Adipocyte (in vitro differentiated cells): ENCODE results near the gene TMEM240.
"Not testable (repeated sequence)": the region's sequence is repeated elsewhere in the genome, so short reads cannot be mapped to it uniquely, and the experiment has no call there.

Source experiments
- DNase-seq: peaks from one replicate; pipeline ENCODE4 v3.0.0-alpha.2; 2015; ENCODE audit warnings: low read depth
- H3K27me3 ChIP-seq: replicated peaks from 2 replicates; pipeline ENCODE4 v1.7.0; 2013; ENCODE audit warnings: mild to moderate bottlenecking, low read length, moderate library complexity; ENCODE audit not compliant: control insufficient read depth, insufficient read depth
- H3K36me3 ChIP-seq: 2 replicates; pipeline ENCODE4 v1.7.0; 2013; ENCODE audit warnings: low read length, mild to moderate bottlenecking, moderate library complexity; ENCODE audit not compliant: control insufficient read depth, insufficient read depth, severe bottlenecking
- H3K4me1 ChIP-seq: 2 replicates; pipeline ENCODE4 v1.7.0; 2013; ENCODE audit warnings: mild to moderate bottlenecking, low read length, moderate library complexity; ENCODE audit not compliant: control insufficient read depth, insufficient read depth
- H3K4me3 ChIP-seq: 2 replicates; pipeline ENCODE4 v1.7.0; 2013; ENCODE audit warnings: mild to moderate bottlenecking, low read length, moderate library complexity
- H3K9ac ChIP-seq: 2 replicates; pipeline ENCODE4 v1.7.0; 2013; ENCODE audit warnings: mild to moderate bottlenecking, low read length, moderate library complexity
- H3K9me3 ChIP-seq: 2 replicates; pipeline ENCODE4 v1.7.0; 2013; ENCODE audit warnings: mild to moderate bottlenecking, low read length, moderate library complexity; ENCODE audit not compliant: control insufficient read depth

The TMEM240 gene

GRCh38 chr1:1567152-1567875, 26.9 kb upstream of the TMEM240 start:
- Histone ChIP-seq H3K9me3 (no peaks in the 10 kb centered on the region), H3K4me3 (no peak overlapping the region), H3K36me3 (peaks cover 33% of the 10 kb centered on the region), H3K4me1 (peaks cover 54% of the 10 kb centered on the region), H3K27me3 (no peaks in the 10 kb centered on the region), H3K9ac (no peak overlapping the region)
- DNase-seq: no peak

GRCh38 chr1:1565340-1565739, 24.9 kb upstream of the TMEM240 start:
- peak overlapping the region; percentile 30 for H3K4me3 ChIP-seq
- peaks cover 49% of the 10 kb centered on the region for H3K36me3 ChIP-seq
- no peaks in the 10 kb centered on the region for H3K9me3 ChIP-seq
- H3K4me1 ChIP-seq: peaks cover 53% of the 10 kb centered on the region
- H3K9ac ChIP-seq: peak overlapping the region; percentile 64
- peak; percentile 13 for DNase-seq
- no peaks in the 10 kb centered on the region for H3K27me3 ChIP-seq

- Histone ChIP-seq H3K27me3 (no peaks in the 10 kb centered on the region), H3K9me3 (no peaks in the 10 kb centered on the region), H3K36me3 (peaks cover 44% of the 10 kb centered on the region), H3K4me1 (peaks cover 51% of the 10 kb centered on the region), H3K4me3 (no peak overlapping the region), H3K9ac (peak overlapping the region; percentile 64)
- no peak for DNase-seq
These were observed 23.8 kb upstream of the TMEM240 start for GRCh38 chr1:1564268-1564667.

- no peak overlapping the region for H3K9ac ChIP-seq
- no peak for DNase-seq
- no peak overlapping the region for H3K4me3 ChIP-seq
- peaks cover 44% of the 10 kb centered on the region for H3K36me3 ChIP-seq
- H3K9me3 ChIP-seq: no peaks in the 10 kb centered on the region
- no peaks in the 10 kb centered on the region for H3K27me3 ChIP-seq
- H3K4me1 ChIP-seq: peaks cover 48% of the 10 kb centered on the region
These were observed 23.3 kb upstream of the TMEM240 start for GRCh38 chr1:1563688-1564087.

GRCh38 chr1:1562556-1563195, 22.3 kb upstream of the TMEM240 start:
- Histone ChIP-seq H3K9me3 (no peaks in the 10 kb centered on the region), H3K4me3 (no peak overlapping the region), H3K9ac (no peak overlapping the region), H3K27me3 (no peaks in the 10 kb centered on the region), H3K36me3 (peaks cover 44% of the 10 kb centered on the region), H3K4me1 (peaks cover 41% of the 10 kb centered on the region)
- no peak for DNase-seq

GRCh38 chr1:1561801-1562470, 21.5 kb upstream of the TMEM240 start:
- Histone ChIP-seq H3K9ac (no peak overlapping the region), H3K36me3 (peaks cover 44% of the 10 kb centered on the region), H3K27me3 (no peaks in the 10 kb centered on the region), H3K4me1 (peaks cover 34% of the 10 kb centered on the region), H3K9me3 (no peaks in the 10 kb centered on the region), H3K4me3 (no peak overlapping the region)
- DNase-seq: no peak

- peaks cover 46% of the 10 kb centered on the region for H3K36me3 ChIP-seq
- peaks cover 18% of the 10 kb centered on the region for H3K4me1 ChIP-seq
- no peak overlapping the region for H3K4me3 ChIP-seq
These were observed 19.8 kb upstream of the TMEM240 start for GRCh38 chr1:1560178-1560577.

GRCh38 chr1:1559066-1559465, 18.6 kb upstream of the TMEM240 start:
- Histone ChIP-seq H3K9me3 (no peaks in the 10 kb centered on the region), H3K27me3 (no peaks in the 10 kb centered on the region), H3K9ac (no peak overlapping the region), H3K4me1 (peaks cover 14% of the 10 kb centered on the region), H3K36me3 (peaks cover 38% of the 10 kb centered on the region), H3K4me3 (no peak overlapping the region)
- DNase-seq: no peak

More at GRCh38 chr1:1560178-1560577, 19.8 kb upstream of the TMEM240 start:
- H3K9me3 ChIP-seq: no peaks in the 10 kb centered on the region
- no peak for DNase-seq
- H3K9ac ChIP-seq: peak overlapping the region; percentile 9
- H3K27me3 ChIP-seq: no peaks in the 10 kb centered on the region

GRCh38 chr1:1558591-1558990, 18.2 kb upstream of the TMEM240 start:
- Histone ChIP-seq H3K9ac (no peak overlapping the region), H3K4me3 (no peak overlapping the region), H3K27me3 (no peaks in the 10 kb centered on the region), H3K4me1 (peaks cover 14% of the 10 kb centered on the region), H3K9me3 (no peaks in the 10 kb centered on the region), H3K36me3 (peaks cover 33% of the 10 kb centered on the region)
- no peak for DNase-seq

- not testable (repeated sequence) for H3K4me3 ChIP-seq, DNase-seq, H3K9me3 ChIP-seq, H3K27me3 ChIP-seq, H3K9ac ChIP-seq
- Histone ChIP-seq H3K4me1 (peaks cover 17% of the 10 kb centered on the region), H3K36me3 (peaks cover 25% of the 10 kb centered on the region)
These were observed 17.3 kb upstream of the TMEM240 start for GRCh38 chr1:1557688-1558087.

- not testable (repeated sequence) for H3K9me3 ChIP-seq, H3K4me3 ChIP-seq, H3K27me3 ChIP-seq, H3K9ac ChIP-seq, DNase-seq
- peaks cover 25% of the 10 kb centered on the region for H3K4me1 ChIP-seq
- H3K36me3 ChIP-seq: peaks cover 18% of the 10 kb centered on the region
These were observed 16.5 kb upstream of the TMEM240 start for GRCh38 chr1:1556961-1557360.
